ENCODE data around the gene RNASEH2B. TPM values are rescaled to one million over a fixed set of nuclear protein-coding genes. Genes with fewer than 3 reads are reported as not detected.

The RNASEH2B gene
- total and polyA plus RNA-seq, 2 of the 13 experiments (the other 11 are each of a cell fraction or from before 2014, with no cell fraction given): 17.2 to 55.4 TPM

- CTCF ChIA-PET (ENCODE audit: low intra/inter-chr PET ratio, low total read pairs): interaction anchor here (1.6 kb wide), 1 partner anchor 99 kb away, joined by 4 read pairs; no protein-coding TSS in a partner anchor
- Histone ChIP-seq H2AFZ (ENCODE audit: low read length) (no peak overlapping the region), H3K9ac (ENCODE audit: insufficient read depth, low read depth, low read length) (no peak overlapping the region), H3K79me2 (ENCODE audit: insufficient read depth, low read length) (no peaks in the 10 kb centered on the region), H3K36me3 (replicated peaks in 1 of 2; ENCODE audit: control insufficient read depth in 1 of 2, insufficient read depth in 2 of 2, low read length in 2 of 2) (no peaks in the 10 kb centered on the region), H4K20me1 (ENCODE audit: insufficient read depth, low read length) (no peaks in the 10 kb centered on the region), H3K9me3 (ENCODE audit: low read length) (no peaks in the 10 kb centered on the region), H3K4me1 (ENCODE audit: insufficient read depth, low read length) (no peaks in the 10 kb centered on the region), H3K4me2 (ENCODE audit: low read depth, low read length) (no peak overlapping the region), H3K4me3 (replicated peaks in 1 of 3; ENCODE audit: insufficient read depth in 1 of 3, low read depth in 2 of 3, low read length in 3 of 3) (no peak overlapping the region), H3K27ac (ENCODE audit: extremely low read length, insufficient read depth, low read length) (no peak overlapping the region), H3K27me3 (ENCODE audit: control insufficient read depth in 1 of 2, insufficient read depth in 2 of 2, low read length in 2 of 2) (no peaks in the 10 kb centered on the region)
- no peak for ATAC-seq
- in situ Hi-C loops (cut with HindIII; ENCODE audit: extremely low pct_ligation_motif_present, low pct_unique_long_range_greater_than_20kb): no loop called here
- intact Hi-C loops (cut with micrococcal nuclease; ENCODE audit: unreplicated experiment): no loop called here
- 94% methylated on average over 2 of the region's 2 CpGs for WGBS (ENCODE audit: low lambda C conversion rate)
- TF ChIP-seq ZSCAN21 (CRISPR knock-in tag; IDR thresholded peaks at IDR 0.05; ENCODE audit: borderline replicate concordance): no peak
- TF ChIP-seq SMAD1 (CRISPR knock-in tag; IDR thresholded peaks at IDR 0.05; ENCODE audit: borderline replicate concordance, low read depth): no peak
- BruUV-seq (replicated peaks): no TSS peak
- no peak for DNase-seq (ENCODE audit: low spot score)
- no peak for FAIRE-seq
- POLR2A ChIA-PET: no interaction called here
Measured at GRCh38 chr13:50970956-50971355, 61.4 kb downstream of the RNASEH2B start.

GRCh38 chr13:50974268-50974667, 64.7 kb downstream of the RNASEH2B start:
- ATAC-seq (no peak), DNase-seq (ENCODE audit: low spot score) (no peak), FAIRE-seq (no peak)
- Histone ChIP-seq H3K27me3 (ENCODE audit: control insufficient read depth in 1 of 2, insufficient read depth in 2 of 2, low read length in 2 of 2) (no peaks in the 10 kb centered on the region), H3K27ac (ENCODE audit: extremely low read length, insufficient read depth, low read length) (no peak overlapping the region), H3K79me2 (ENCODE audit: insufficient read depth, low read length) (no peaks in the 10 kb centered on the region), H2AFZ (ENCODE audit: low read length) (no peak overlapping the region), H3K4me3 (replicated peaks in 1 of 3; ENCODE audit: insufficient read depth in 1 of 3, low read depth in 2 of 3, low read length in 3 of 3) (no peak overlapping the region), H4K20me1 (ENCODE audit: insufficient read depth, low read length) (no peaks in the 10 kb centered on the region), H3K4me1 (ENCODE audit: insufficient read depth, low read length) (peaks cover 5% of the 10 kb centered on the region; the same call in 1 of the 2 replicates), H3K9me3 (ENCODE audit: low read length) (no peaks in the 10 kb centered on the region), H3K36me3 (replicated peaks in 1 of 2; ENCODE audit: control insufficient read depth in 1 of 2, insufficient read depth in 2 of 2, low read length in 2 of 2) (no peaks in the 10 kb centered on the region), H3K4me2 (ENCODE audit: low read depth, low read length) (no peak overlapping the region), H3K9ac (ENCODE audit: insufficient read depth, low read depth, low read length) (no peak overlapping the region)
- intact Hi-C loops (cut with micrococcal nuclease; ENCODE audit: unreplicated experiment): no loop called here
- ChIA-PET POLR2A (no interaction called here), CTCF (ENCODE audit: low intra/inter-chr PET ratio, low total read pairs) (no interaction called here)
- in situ Hi-C loops (cut with HindIII; ENCODE audit: extremely low pct_ligation_motif_present, low pct_unique_long_range_greater_than_20kb): no loop called here
- BruUV-seq (replicated peaks): no TSS peak
- WGBS (ENCODE audit: low lambda C conversion rate): 79% methylated on average over 3 of the region's 3 CpGs
- TF ChIP-seq PRDM15 (CRISPR knock-in tag; IDR thresholded peaks at IDR 0.05) (no peak), ZHX2 (IDR thresholded peaks at IDR 0.05; ENCODE audit: low read depth) (no peak), ZHX2 (CRISPR knock-in tag; IDR thresholded peaks at IDR 0.05; ENCODE audit: borderline replicate concordance) (no peak), NR1H2 (CRISPR knock-in tag; IDR thresholded peaks at IDR 0.05; ENCODE audit: borderline replicate concordance, low read depth) (no peak), PCBP2 (optimal IDR thresholded peaks at IDR 0.05; ENCODE audit: low read depth, low read length, poor library complexity, severe bottlenecking) (peak; percentile 21)
